ENCODE measurements around the gene INPP5D. TPM values are rescaled to one million over a fixed set of nuclear protein-coding genes. Genes with fewer than 3 reads are reported as not detected.

INPP5D gene
- total RNA-seq, 1 donor from 2014 or later: 14.7 TPM

DNA sequence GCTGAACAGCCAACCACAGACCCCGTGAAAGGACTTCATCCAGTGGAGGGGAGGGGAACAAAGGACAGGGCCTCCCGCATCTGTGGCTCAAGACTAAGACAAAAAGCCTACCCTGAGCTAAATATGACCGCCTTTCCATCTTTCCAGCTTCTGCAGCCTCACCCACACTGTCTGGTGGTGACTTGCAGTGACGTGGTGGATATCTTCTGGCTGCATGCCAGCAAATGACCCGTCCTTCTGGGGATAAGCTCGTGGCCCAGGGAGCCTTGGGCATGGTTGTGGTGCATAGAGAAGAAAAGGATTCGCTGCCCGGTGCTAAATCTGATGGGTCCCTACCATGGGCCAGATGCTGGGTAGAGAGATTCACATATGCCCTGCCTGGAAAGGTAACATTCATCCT lies 38.4 kb upstream of the INPP5D start:
- peaks cover 3% of the 10 kb centered on the region for H3K27me3 Mint-ChIP-seq (ENCODE audit: low read depth, unreplicated experiment)
- H3K4me1 Mint-ChIP-seq (ENCODE audit: low read depth, unreplicated experiment): peaks cover 12% of the 10 kb centered on the region
- H3K4me3 Mint-ChIP-seq (ENCODE audit: unreplicated experiment): no peak overlapping the region
- H3K27ac ChIP-seq (ENCODE audit: low read depth, low read length): no peak overlapping the region
- no peak overlapping the region for H3K9ac ChIP-seq (ENCODE audit: low read length)
- H3K9me3 Mint-ChIP-seq (ENCODE audit: unreplicated experiment): no peaks in the 10 kb centered on the region
- H3K27me3 ChIP-seq (ENCODE audit: insufficient read depth, low read length): no peaks in the 10 kb centered on the region
- FAIRE-seq (no peak), DNase-seq (ENCODE audit: low read depth) (peak; percentile 27)
- no peak overlapping the region for H2AFZ ChIP-seq (ENCODE audit: low read depth, low read length)
- no peak for TF ChIP-seq EZH2 (IDR thresholded peaks at IDR 0.05; ENCODE audit: insufficient read depth, low read length)
- no peaks in the 10 kb centered on the region for H3K36me3 ChIP-seq (ENCODE audit: insufficient read depth, low read length)
- H3K79me2 ChIP-seq (ENCODE audit: insufficient read depth, low read length): no peaks in the 10 kb centered on the region
- H3K9me3 ChIP-seq (ENCODE audit: insufficient read depth, low read depth, low read length): no peaks in the 10 kb centered on the region
- H3K4me3 ChIP-seq (ENCODE audit: insufficient read depth, low read depth, low read length): no peak overlapping the region
- no peak overlapping the region for H3K4me2 ChIP-seq (ENCODE audit: low read length)
- no peak overlapping the region for H3K27ac Mint-ChIP-seq (ENCODE audit: unreplicated experiment)
- H3K4me1 ChIP-seq (ENCODE audit: insufficient read depth, low read length): peaks cover 12% of the 10 kb centered on the region
- no peaks in the 10 kb centered on the region for H4K20me1 ChIP-seq (ENCODE audit: insufficient read depth, low read length)
- no peaks in the 10 kb centered on the region for H3K36me3 Mint-ChIP-seq (ENCODE audit: low read depth, unreplicated experiment)

DNA sequence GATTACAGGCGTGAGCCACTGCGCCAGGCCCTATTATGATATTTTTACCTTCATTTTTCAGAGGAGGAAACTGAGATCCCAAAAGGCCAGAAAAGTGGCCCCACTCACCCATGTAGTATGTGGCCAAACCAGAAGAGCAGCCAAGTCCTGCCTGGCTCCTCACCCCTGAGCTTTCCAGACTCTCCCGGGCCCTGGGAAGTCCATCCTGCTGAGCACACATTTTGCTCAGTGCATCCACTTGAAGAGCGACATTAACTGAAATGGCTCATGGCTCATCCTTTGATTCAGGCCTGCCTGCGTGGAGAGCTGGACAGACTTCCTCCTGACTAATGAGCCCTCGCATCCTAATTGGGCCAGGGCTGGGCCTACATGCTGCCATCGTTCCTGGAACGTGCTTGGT lies 37.6 kb upstream of the INPP5D start:
- Mint-ChIP-seq H3K4me3 (ENCODE audit: unreplicated experiment) (no peak overlapping the region), H3K9me3 (ENCODE audit: unreplicated experiment) (no peaks in the 10 kb centered on the region), H3K27ac (ENCODE audit: unreplicated experiment) (no peak overlapping the region), H3K36me3 (ENCODE audit: low read depth, unreplicated experiment) (no peaks in the 10 kb centered on the region), H3K4me1 (ENCODE audit: low read depth, unreplicated experiment) (peaks cover 12% of the 10 kb centered on the region), H3K27me3 (ENCODE audit: low read depth, unreplicated experiment) (peaks cover 3% of the 10 kb centered on the region)
- Histone ChIP-seq H3K9me3 (ENCODE audit: insufficient read depth, low read depth, low read length) (no peaks in the 10 kb centered on the region), H3K4me3 (ENCODE audit: insufficient read depth, low read depth, low read length) (no peak overlapping the region), H3K4me1 (ENCODE audit: insufficient read depth, low read length) (peaks cover 12% of the 10 kb centered on the region), H3K27me3 (ENCODE audit: insufficient read depth, low read length) (no peaks in the 10 kb centered on the region), H2AFZ (ENCODE audit: low read depth, low read length) (no peak overlapping the region), H3K9ac (ENCODE audit: low read length) (no peak overlapping the region), H3K36me3 (ENCODE audit: insufficient read depth, low read length) (no peaks in the 10 kb centered on the region), H3K4me2 (ENCODE audit: low read length) (no peak overlapping the region), H3K79me2 (ENCODE audit: insufficient read depth, low read length) (no peaks in the 10 kb centered on the region), H4K20me1 (ENCODE audit: insufficient read depth, low read length) (no peaks in the 10 kb centered on the region), H3K27ac (ENCODE audit: low read depth, low read length) (no peak overlapping the region)
- FAIRE-seq: no peak
- no peak for DNase-seq (ENCODE audit: low read depth)
- TF ChIP-seq, protein P1, sequence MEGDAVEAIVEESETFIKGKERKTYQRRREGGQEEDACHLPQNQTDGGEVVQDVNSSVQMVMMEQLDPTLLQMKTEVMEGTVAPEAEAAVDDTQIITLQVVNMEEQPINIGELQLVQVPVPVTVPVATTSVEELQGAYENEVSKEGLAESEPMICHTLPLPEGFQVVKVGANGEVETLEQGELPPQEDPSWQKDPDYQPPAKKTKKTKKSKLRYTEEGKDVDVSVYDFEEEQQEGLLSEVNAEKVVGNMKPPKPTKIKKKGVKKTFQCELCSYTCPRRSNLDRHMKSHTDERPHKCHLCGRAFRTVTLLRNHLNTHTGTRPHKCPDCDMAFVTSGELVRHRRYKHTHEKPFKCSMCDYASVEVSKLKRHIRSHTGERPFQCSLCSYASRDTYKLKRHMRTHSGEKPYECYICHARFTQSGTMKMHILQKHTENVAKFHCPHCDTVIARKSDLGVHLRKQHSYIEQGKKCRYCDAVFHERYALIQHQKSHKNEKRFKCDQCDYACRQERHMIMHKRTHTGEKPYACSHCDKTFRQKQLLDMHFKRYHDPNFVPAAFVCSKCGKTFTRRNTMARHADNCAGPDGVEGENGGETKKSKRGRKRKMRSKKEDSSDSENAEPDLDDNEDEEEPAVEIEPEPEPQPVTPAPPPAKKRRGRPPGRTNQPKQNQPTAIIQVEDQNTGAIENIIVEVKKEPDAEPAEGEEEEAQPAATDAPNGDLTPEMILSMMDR (IDR thresholded peaks at IDR 0.05; ENCODE audit: insufficient read depth, low read depth, low read length): no peak
- no peak for TF ChIP-seq EZH2 (IDR thresholded peaks at IDR 0.05; ENCODE audit: insufficient read depth, low read length)

DNA sequence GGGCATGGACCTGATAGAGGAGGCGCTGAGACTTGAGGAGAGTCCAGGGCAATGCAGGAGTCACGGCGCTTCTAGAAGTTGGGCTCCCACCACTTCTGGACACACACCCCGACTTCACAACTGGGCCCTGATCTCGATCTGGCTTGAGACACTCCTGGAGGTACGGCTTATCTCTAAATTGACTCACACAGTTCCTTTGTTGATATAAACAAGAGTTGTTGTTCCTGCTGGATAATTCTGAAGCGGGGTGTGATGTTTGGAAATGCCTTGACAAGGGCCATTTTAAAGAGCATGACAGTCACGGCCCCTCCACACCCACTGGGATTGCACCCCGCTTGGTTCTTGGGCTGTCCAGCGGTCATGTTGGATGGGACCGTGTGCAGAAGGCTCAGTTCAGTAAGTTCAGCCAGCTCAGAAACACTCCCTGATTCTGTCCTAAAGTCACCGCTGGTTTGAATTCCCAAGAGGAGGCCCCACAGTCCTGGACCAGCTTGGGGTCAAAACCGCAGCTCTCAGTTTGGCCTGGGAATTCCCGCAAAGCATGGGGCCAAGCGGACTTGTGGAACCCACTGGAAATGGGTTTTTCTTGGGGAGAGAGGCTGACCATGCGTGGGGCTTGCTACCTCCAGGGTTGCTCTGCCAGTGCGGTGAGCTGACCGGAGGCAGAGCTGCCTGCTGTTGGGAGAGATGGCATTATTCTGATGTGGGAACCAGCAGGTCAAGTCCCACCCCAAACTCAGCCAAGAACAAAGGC lies 37.0 kb upstream of the INPP5D start:
- Mint-ChIP-seq H3K4me3 (ENCODE audit: unreplicated experiment) (no peak overlapping the region), H3K27ac (ENCODE audit: unreplicated experiment) (no peak overlapping the region), H3K27me3 (ENCODE audit: low read depth, unreplicated experiment) (peaks cover 3% of the 10 kb centered on the region), H3K36me3 (ENCODE audit: low read depth, unreplicated experiment) (no peaks in the 10 kb centered on the region), H3K9me3 (ENCODE audit: unreplicated experiment) (no peaks in the 10 kb centered on the region), H3K4me1 (ENCODE audit: low read depth, unreplicated experiment) (peaks cover 12% of the 10 kb centered on the region)
- Histone ChIP-seq H2AFZ (ENCODE audit: low read depth, low read length) (no peak overlapping the region), H3K36me3 (ENCODE audit: insufficient read depth, low read length) (no peaks in the 10 kb centered on the region), H4K20me1 (ENCODE audit: insufficient read depth, low read length) (no peaks in the 10 kb centered on the region), H3K4me3 (ENCODE audit: insufficient read depth, low read depth, low read length) (no peak overlapping the region), H3K27ac (ENCODE audit: low read depth, low read length) (no peak overlapping the region), H3K27me3 (ENCODE audit: insufficient read depth, low read length) (no peaks in the 10 kb centered on the region), H3K79me2 (ENCODE audit: insufficient read depth, low read length) (no peaks in the 10 kb centered on the region), H3K9me3 (ENCODE audit: insufficient read depth, low read depth, low read length) (no peaks in the 10 kb centered on the region), H3K9ac (ENCODE audit: low read length) (no peak overlapping the region), H3K4me2 (ENCODE audit: low read length) (no peak overlapping the region), H3K4me1 (ENCODE audit: insufficient read depth, low read length) (peaks cover 12% of the 10 kb centered on the region)
- TF ChIP-seq, protein P1 (IDR thresholded peaks at IDR 0.05; ENCODE audit: insufficient read depth, low read depth, low read length): no peak
- no peak for TF ChIP-seq EZH2 (IDR thresholded peaks at IDR 0.05; ENCODE audit: insufficient read depth, low read length)
- no peak for DNase-seq (ENCODE audit: low read depth)
- FAIRE-seq: no peak
